Neural progenitor cell (in vitro differentiated cells): ENCODE data around the gene IRF2BP2. TPM values are rescaled to one million over a fixed set of nuclear protein-coding genes. Genes with fewer than 3 reads are reported as not detected.

ENCODE experiments used
- DNase-seq: peaks from one replicate; pipeline ENCODE4 v3.0.0-alpha.2; 2016; ENCODE audit warnings: low spot score
- H2AFZ ChIP-seq: fragments of 200-600 bp; sonication (generic); replicated peaks from 2 replicates; pipeline ENCODE4 v1.6.1; 2016; ENCODE audit warnings: antibody characterized with exemption
- H3F3A ChIP-seq: fragments of 200-600 bp; sonication (generic); 2 replicates; pipeline ENCODE4 v1.6.1; 2016; ENCODE audit warnings: antibody characterized with exemption, low read depth
- H3K27ac ChIP-seq: fragments of 200-600 bp; sonication (generic); 2 replicates; pipeline ENCODE4 v1.5.1; 2016; ENCODE audit warnings: mild to moderate bottlenecking
- H3K27me3 ChIP-seq: fragments of 200-600 bp; sonication (generic); 2 replicates; pipeline ENCODE4 v1.6.1; 2016; ENCODE audit warnings: mild to moderate bottlenecking, moderate library complexity
- H3K36me3 ChIP-seq: fragments of 200-600 bp; sonication (generic); 2 replicates; pipeline ENCODE4 v1.5.1; 2016
- H3K4me1 ChIP-seq: fragments of 200-600 bp; sonication (generic); 2 replicates; pipeline ENCODE4 v1.6.1; 2016; ENCODE audit warnings: mixed run types
- H3K4me2 ChIP-seq: fragments of 200-600 bp; sonication (generic); 2 replicates; pipeline ENCODE4 v1.6.1; 2016
- H3K4me3 ChIP-seq: fragments of 200-600 bp; sonication (generic); 2 replicates; pipeline ENCODE4 v1.5.1; 2016
- H3K79me2 ChIP-seq: fragments of 200-600 bp; sonication (generic); 2 replicates; pipeline ENCODE4 v1.6.1; 2016; ENCODE audit warnings: low read depth
- H3K9ac ChIP-seq: fragments of 200-600 bp; sonication (generic); 2 replicates; pipeline ENCODE4 v1.6.1; 2016
- H3K9me3 ChIP-seq: fragments of 200-600 bp; sonication (generic); 2 replicates; pipeline ENCODE4 v1.5.1; 2016; ENCODE audit warnings: low read depth
- H4K20me1 ChIP-seq: fragments of 200-600 bp; sonication (generic); 2 replicates; pipeline ENCODE4 v1.6.1; 2016; ENCODE audit warnings: low read depth
- H3K27ac Mint-ChIP-seq: 3 replicates; pipeline ENCODE4 v1.8.0; 2021; ENCODE audit warnings: mixed read lengths
- H3K27me3 Mint-ChIP-seq: 2 replicates; pipeline ENCODE4 v1.8.0; 2022; ENCODE audit warnings: low read depth, mild to moderate bottlenecking, inconsistent platforms, moderate library complexity, mixed read lengths; ENCODE audit not compliant: insufficient read depth
- H3K36me3 Mint-ChIP-seq: 3 replicates; pipeline ENCODE4 v1.8.0; 2021; ENCODE audit warnings: mixed read lengths
- H3K4me1 Mint-ChIP-seq: 3 replicates; pipeline ENCODE4 v1.8.0; 2021; ENCODE audit warnings: mixed read lengths
- H3K4me3 Mint-ChIP-seq: 3 replicates; pipeline ENCODE4 v1.8.0; 2021; ENCODE audit warnings: mild to moderate bottlenecking, moderate library complexity, mixed read lengths
- H3K9me3 Mint-ChIP-seq: 3 replicates; pipeline ENCODE4 v1.8.0; 2020; ENCODE audit warnings: mixed read lengths
- CTCF ChIP-seq: fragments of 200-600 bp; sonication (generic); IDR thresholded peaks from 2 replicates; pipeline ENCODE4 v1.5.1; 2017; ENCODE audit warnings: antibody characterized with exemption, mild to moderate bottlenecking
- EZH2 ChIP-seq: fragments of 200-600 bp; sonication (generic); IDR thresholded peaks from 2 replicates; pipeline ENCODE4 v1.6.1; 2017; ENCODE audit warnings: antibody characterized with exemption, mild to moderate bottlenecking, moderate library complexity
- EZH2phosphoT487 ChIP-seq: fragments of 200-600 bp; sonication (generic); IDR thresholded peaks from 2 replicates; pipeline ENCODE4 v1.6.1; 2017; ENCODE audit warnings: antibody characterized with exemption
- total RNA-seq: library from RNA; depleted of rRNA; stranded (reverse); fragments of >200 nt; gene quantifications from 2 replicates; pipeline ENCODE4 v1.2.3, GENCODE V29; 2015; ENCODE audit warnings: low replicate concordance

The IRF2BP2 gene
- total RNA-seq, 1 donor from 2014 or later: 22.9 TPM

- peaks cover 6% of the 10 kb centered on the region for H3K27me3 Mint-ChIP-seq
- H3K4me3 Mint-ChIP-seq: no peak overlapping the region
- H3K4me2 ChIP-seq: peak overlapping the region; percentile 5
- H3K9me3 ChIP-seq: no peaks in the 10 kb centered on the region
- H3K36me3 ChIP-seq: no peaks in the 10 kb centered on the region
- H3K4me1 ChIP-seq: peaks cover 23% of the 10 kb centered on the region
- H2AFZ ChIP-seq: peak overlapping the region; percentile 6
- H3K4me1 Mint-ChIP-seq: peaks cover 44% of the 10 kb centered on the region
- peak overlapping the region; percentile 69 for H3K27ac ChIP-seq
- no peak overlapping the region for H3K4me3 ChIP-seq
- peak; percentile 51 for DNase-seq
- H3K36me3 Mint-ChIP-seq: no peaks in the 10 kb centered on the region
- peaks cover under 1% of the 10 kb centered on the region for H3F3A ChIP-seq
- H3K27me3 ChIP-seq: no peaks in the 10 kb centered on the region
- peak overlapping the region; percentile 22 for H3K27ac Mint-ChIP-seq
- no peak overlapping the region for H3K9ac ChIP-seq
- H3K79me2 ChIP-seq: no peaks in the 10 kb centered on the region
- no peak for TF ChIP-seq CTCF
- no peak for TF ChIP-seq EZH2phosphoT487
- TF ChIP-seq EZH2: no peak
- no peaks in the 10 kb centered on the region for H3K9me3 Mint-ChIP-seq
- no peaks in the 10 kb centered on the region for H4K20me1 ChIP-seq
These were observed 8.2 kb upstream of the IRF2BP2 start for GRCh38 chr1:234617986-234618736.

DNA sequence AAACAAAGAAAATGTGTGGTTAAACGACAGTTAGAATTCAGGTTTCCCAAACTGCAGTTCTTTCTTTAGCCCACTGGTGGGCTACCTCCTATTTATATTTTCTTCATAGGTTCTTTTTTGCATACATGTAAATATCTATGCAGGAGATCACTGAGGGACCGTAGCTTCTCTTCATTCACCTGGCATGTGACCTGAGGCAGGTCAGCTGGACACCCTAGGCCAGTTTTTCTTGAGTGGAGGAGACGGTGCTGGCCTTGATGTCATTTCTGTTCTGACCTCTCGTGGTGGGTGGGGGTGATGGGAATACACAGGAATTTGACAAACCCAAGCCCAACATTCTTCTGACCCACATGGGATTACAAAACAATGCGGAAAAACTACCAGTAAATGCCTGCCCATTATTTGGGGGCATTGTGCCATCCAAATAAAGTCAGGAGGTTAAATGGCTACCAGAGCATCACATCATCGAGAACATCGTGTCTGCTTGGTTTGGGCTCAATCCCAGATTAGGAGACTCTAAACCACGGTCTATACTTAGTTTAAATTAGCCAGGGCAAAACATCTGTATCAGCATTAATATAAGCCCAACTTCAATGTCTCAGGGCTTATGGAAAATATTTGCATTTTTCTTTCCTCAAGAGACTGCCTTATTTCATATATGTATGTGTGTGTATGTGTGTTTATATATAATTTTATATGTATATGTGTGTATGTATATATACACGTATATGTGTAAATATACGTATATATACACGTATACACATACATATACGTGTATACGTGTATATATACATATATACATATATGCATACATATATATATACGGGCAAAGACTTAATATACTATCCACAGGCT lies 7.4 kb upstream of the IRF2BP2 start:
- H3K36me3 ChIP-seq: no peaks in the 10 kb centered on the region
- no peak overlapping the region for H3K9ac ChIP-seq
- TF ChIP-seq CTCF: peak; percentile 22
- no peak for TF ChIP-seq EZH2
- Mint-ChIP-seq H3K4me1 (peaks cover 52% of the 10 kb centered on the region), H3K36me3 (no peaks in the 10 kb centered on the region), H3K27ac (peak overlapping the region; percentile 22), H3K9me3 (no peaks in the 10 kb centered on the region), H3K27me3 (peaks cover 6% of the 10 kb centered on the region), H3K4me3 (no peak overlapping the region)
- no peak overlapping the region for H3K27ac ChIP-seq
- DNase-seq: no peak
- H3K27me3 ChIP-seq: no peaks in the 10 kb centered on the region
- H4K20me1 ChIP-seq: no peaks in the 10 kb centered on the region
- no peak overlapping the region for H2AFZ ChIP-seq
- peaks cover 8% of the 10 kb centered on the region for H3F3A ChIP-seq
- H3K79me2 ChIP-seq: no peaks in the 10 kb centered on the region
- H3K9me3 ChIP-seq: no peaks in the 10 kb centered on the region
- no peak overlapping the region for H3K4me2 ChIP-seq
- H3K4me3 ChIP-seq: no peak overlapping the region
- H3K4me1 ChIP-seq: peaks cover 29% of the 10 kb centered on the region

DNA sequence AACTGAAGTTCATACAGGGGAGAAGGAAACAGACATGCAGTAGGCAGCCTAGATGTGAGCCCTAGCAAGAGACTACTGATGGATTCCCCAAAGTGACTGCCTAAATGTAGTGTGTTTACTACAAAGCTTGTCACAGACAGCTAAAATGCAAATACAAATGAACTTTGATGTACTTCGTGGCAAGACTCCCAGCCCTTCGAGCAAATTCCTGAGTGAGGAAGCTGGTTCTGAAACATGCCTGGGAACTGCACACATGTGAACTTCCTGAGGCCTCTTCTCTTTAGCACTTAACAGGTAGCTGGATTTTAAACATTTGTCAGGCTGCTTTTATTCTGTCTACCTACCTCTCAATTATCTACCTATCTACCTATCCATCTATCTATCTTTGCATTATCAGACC lies 6.7 kb upstream of the IRF2BP2 start:
- Histone ChIP-seq H3K4me3 (no peak overlapping the region), H3K9ac (no peak overlapping the region), H3K79me2 (no peaks in the 10 kb centered on the region), H3K4me2 (no peak overlapping the region), H3F3A (peaks cover 16% of the 10 kb centered on the region), H3K27me3 (no peaks in the 10 kb centered on the region), H3K4me1 (peaks cover 37% of the 10 kb centered on the region), H3K27ac (no peak overlapping the region), H3K36me3 (no peaks in the 10 kb centered on the region), H3K9me3 (no peaks in the 10 kb centered on the region), H2AFZ (no peak overlapping the region), H4K20me1 (no peaks in the 10 kb centered on the region)
- H3K4me1 Mint-ChIP-seq: peaks cover 58% of the 10 kb centered on the region
- peaks cover 4% of the 10 kb centered on the region for H3K27me3 Mint-ChIP-seq
- TF ChIP-seq EZH2 (no peak), EZH2phosphoT487 (no peak), CTCF (no peak)
- no peak overlapping the region for H3K4me3 Mint-ChIP-seq
- no peak overlapping the region for H3K27ac Mint-ChIP-seq
- DNase-seq: no peak
- H3K9me3 Mint-ChIP-seq: no peaks in the 10 kb centered on the region
- H3K36me3 Mint-ChIP-seq: no peaks in the 10 kb centered on the region
